HepG2 (cell line): ENCODE data around the gene CD274. TPM values are rescaled to one million over a fixed set of nuclear protein-coding genes. Genes with fewer than 3 reads are reported as not detected.

Experiments used
- ATAC-seq: fragments of 200-7000 bp; cut with Tn5 transposase; 3 replicates; pipeline ENCODE4 v1.9.1; 2020; ENCODE audit warnings: mild to moderate bottlenecking, moderate library complexity
- BruUV-seq: library from RNA; stranded (reverse); fragments of 400-500 nt; replicated peaks from 2 replicates; lab custom pipeline; 2021; lab: Mats Ljungman, UMichigan
- CTCF ChIA-PET: fragments of 300-600 bp; formaldehyde crosslinking; extraction: SDS; loops from one replicate; lab custom pipeline; 2021; ENCODE audit warnings: low total read pairs, inconsistent platforms, low intra/inter-chr PET ratio; lab: Yijun Ruan, JAX
- POLR2A ChIA-PET: fragments of 350-600 bp; sonication (Branson Sonifier 250); formaldehyde crosslinking; loops from one replicate; lab custom pipeline; 2020; ENCODE audit warnings: antibody characterized with exemption, inconsistent platforms; lab: Yijun Ruan, JAX
- DNase-seq: peaks from one replicate; pipeline ENCODE4 v3.0.0-alpha.2; 2015; ENCODE audit warnings: low spot score
- FAIRE-seq: peaks from 3 replicates; lab custom pipeline; 2011; peaks lifted over from hg19 to GRCh38; lab: Jason Lieb, UNC
- H2AFZ ChIP-seq: one replicate; pipeline ENCODE4 v1.6.1; 2011; ENCODE audit warnings: low read length, inconsistent platforms
- H3K27ac ChIP-seq: fragments of 300-600 bp; 3 replicates; pipeline ENCODE4 v1.8.0; 2011; ENCODE audit warnings: mixed run types, mild to moderate bottlenecking, mixed read lengths, low read length, inconsistent platforms; ENCODE audit not compliant: insufficient read depth; ENCODE audit errors: extremely low read length
- H3K27me3 ChIP-seq, 2 experiments: fragments of 200-600 bp in 1 of 2; 2 replicates in 1 of 2; 3 replicates in 1 of 2; pipeline versions ENCODE4 v1.6.0 to v1.8.0; 2011; ENCODE audit warnings: low read length in 2 of 2, mild to moderate bottlenecking in 2 of 2, moderate library complexity in 2 of 2, inconsistent platforms in 1 of 2; ENCODE audit not compliant: insufficient read depth in 2 of 2, control insufficient read depth in 1 of 2
- H3K36me3 ChIP-seq, 2 experiments: fragments of 200-600 bp in 1 of 2; replicated peaks in 1 of 2; 2 replicates in 1 of 2; 3 replicates in 1 of 2; pipeline versions ENCODE4 v1.5.1 to v1.8.0; 2011; ENCODE audit warnings: low read length in 2 of 2, inconsistent platforms in 1 of 2; ENCODE audit not compliant: insufficient read depth in 2 of 2, control insufficient read depth in 1 of 2
- H3K4me1 ChIP-seq: 2 replicates; pipeline ENCODE4 v1.5.1; 2012; ENCODE audit warnings: low read length, inconsistent platforms; ENCODE audit not compliant: insufficient read depth
- H3K4me2 ChIP-seq: 2 replicates; pipeline ENCODE4 v1.6.0; 2011; ENCODE audit warnings: low read depth, low read length, inconsistent platforms
- H3K4me3 ChIP-seq, 3 experiments: fragments of 200-600 bp in 1 of 3; sonication (generic), shearing (Covaris generic) in 1 of 3; replicated peaks in 1 of 3; 2 replicates each; pipeline ENCODE4 v1.5.1; 2011 to 2016; ENCODE audit warnings: low read length in 3 of 3, inconsistent platforms in 2 of 3, low read depth in 2 of 3, mild to moderate bottlenecking in 2 of 3, control low read depth in 1 of 3, mixed read lengths in 1 of 3; ENCODE audit not compliant: insufficient read depth in 1 of 3
- H3K79me2 ChIP-seq: one replicate; pipeline ENCODE4 v1.6.1; 2011; ENCODE audit warnings: low read length, inconsistent platforms; ENCODE audit not compliant: insufficient read depth
- H3K9ac ChIP-seq: 2 replicates; pipeline ENCODE4 v1.6.0; 2011; ENCODE audit warnings: mild to moderate bottlenecking, low read depth, low read length, inconsistent platforms; ENCODE audit not compliant: insufficient read depth
- H3K9me3 ChIP-seq: 2 replicates; pipeline ENCODE4 v1.5.1; 2012; ENCODE audit warnings: mild to moderate bottlenecking, low read length
- H4K20me1 ChIP-seq: 2 replicates; pipeline ENCODE4 v1.6.0; 2011; ENCODE audit warnings: inconsistent platforms, mild to moderate bottlenecking, low read length, moderate library complexity; ENCODE audit not compliant: insufficient read depth
- ADNP ChIP-seq: sonication (generic); formaldehyde crosslinking; IDR thresholded peaks from 2 replicates; pipeline ENCODE4 v1.4.0; 2020; ENCODE audit warnings: missing genetic modification reagents
- DMAP1 ChIP-seq: IDR thresholded peaks from 2 replicates; pipeline ENCODE4 v1.6.1; 2016
- HMG20A ChIP-seq: IDR thresholded peaks from 2 replicates; pipeline ENCODE4 v1.6.1; 2016; ENCODE audit warnings: borderline replicate concordance
- KLF16 ChIP-seq, 2 experiments: sonication (generic) in 1 of 2; formaldehyde crosslinking in 1 of 2; IDR thresholded peaks; 2 replicates each; pipeline versions ENCODE4 v1.6.1 to v1.8.0; 2016 to 2023; ENCODE audit warnings: missing genetic modification reagents in 2 of 2, missing compliant biosample characterization in 1 of 2
- NCOR1 ChIP-seq: fragments of 200-600 bp; sonication (generic); IDR thresholded peaks from 2 replicates; pipeline ENCODE4 v1.7.0; 2017; ENCODE audit warnings: antibody characterized with exemption, low read length, borderline replicate concordance
- PCBP2 ChIP-seq: fragments of 200-400 bp; formaldehyde crosslinking; optimal IDR thresholded peaks from 2 replicates; pipeline ENCODE3; 2018; ENCODE audit warnings: low read length, low read depth; ENCODE audit not compliant: poor library complexity, severe bottlenecking
- PHB2 ChIP-seq: fragments of 450-650 bp; IDR thresholded peaks from 2 replicates; pipeline ENCODE4 v1.6.1; 2018; ENCODE audit not compliant: partially characterized antibody
- TBX2 ChIP-seq: sonication (generic); formaldehyde crosslinking; IDR thresholded peaks from 2 replicates; pipeline ENCODE4 v1.5.0; 2020; ENCODE audit warnings: missing genetic modification reagents, mild to moderate bottlenecking, borderline replicate concordance
- TBX3 ChIP-seq: fragments of 450-650 bp; IDR thresholded peaks from 2 replicates; pipeline ENCODE4 v1.6.1; 2017; ENCODE audit warnings: antibody characterized with exemption, mild to moderate bottlenecking, inconsistent platforms, borderline replicate concordance
- TEAD3 ChIP-seq: optimal IDR thresholded peaks from 2 replicates; pipeline ENCODE3; 2016; ENCODE audit warnings: borderline replicate concordance
- TERF1 ChIP-seq: sonication (generic); formaldehyde crosslinking; IDR thresholded peaks from 2 replicates; pipeline ENCODE4 v1.8.0; 2022; ENCODE audit warnings: mild to moderate bottlenecking, missing genetic modification reagents, moderate library complexity
- THRA ChIP-seq: sonication (generic); formaldehyde crosslinking; IDR thresholded peaks from 2 replicates; pipeline ENCODE4 v1.4.0; 2020; ENCODE audit warnings: missing genetic modification reagents, borderline replicate concordance
- THYN1 ChIP-seq: sonication (generic); formaldehyde crosslinking; IDR thresholded peaks from 2 replicates; pipeline ENCODE4 v1.8.1; 2023; ENCODE audit warnings: low read depth, mild to moderate bottlenecking, moderate library complexity, missing genetic modification reagents, borderline replicate concordance
- YY1 ChIP-seq: IDR thresholded peaks from 2 replicates; pipeline ENCODE4 v1.6.1; 2011; ENCODE audit warnings: low read length, low read depth, moderate library complexity, mild to moderate bottlenecking; ENCODE audit not compliant: insufficient read depth, insufficient replicate concordance
- ZBTB26 ChIP-seq: IDR thresholded peaks from 2 replicates; pipeline ENCODE4 v1.6.1; 2016; ENCODE audit warnings: missing compliant biosample characterization, missing genetic modification reagents, borderline replicate concordance
- ZFP62 ChIP-seq: sonication (generic); formaldehyde crosslinking; IDR thresholded peaks from 2 replicates; pipeline ENCODE4 v1.4.0; 2020; ENCODE audit warnings: missing genetic modification reagents
- ZMYM2 ChIP-seq: sonication (generic); formaldehyde crosslinking; IDR thresholded peaks from 2 replicates; pipeline ENCODE4 v1.8.0; 2022; ENCODE audit warnings: mild to moderate bottlenecking, missing genetic modification reagents
- ZNF138 ChIP-seq: sonication (generic); formaldehyde crosslinking; IDR thresholded peaks from 2 replicates; pipeline ENCODE4 v1.5.0; 2020; ENCODE audit warnings: mild to moderate bottlenecking, low read depth, missing genetic modification reagents
- ZNF383 ChIP-seq: sonication (generic); formaldehyde crosslinking; IDR thresholded peaks from 2 replicates; pipeline ENCODE4 v1.4.0; 2020; ENCODE audit warnings: missing genetic modification reagents, mild to moderate bottlenecking, borderline replicate concordance
- ZNF775 ChIP-seq: sonication (generic); formaldehyde crosslinking; IDR thresholded peaks from 2 replicates; pipeline ENCODE4 v1.4.0; 2020; ENCODE audit warnings: missing genetic modification reagents, mild to moderate bottlenecking, moderate library complexity, borderline replicate concordance
- ZSCAN21 ChIP-seq: sonication (generic); formaldehyde crosslinking; IDR thresholded peaks from 2 replicates; pipeline ENCODE4 v1.8.0; 2022; ENCODE audit warnings: mild to moderate bottlenecking, missing genetic modification reagents, moderate library complexity, borderline replicate concordance
- WGBS: methylation state at CpG from one replicate; pipeline ENCODE4 v1.1.6; 2017; ENCODE audit warnings: low lambda C conversion rate; 5-methylcytosine and 5-hydroxymethylcytosine counted together
- in situ Hi-C: cut with HindIII; loops from 2 replicates; pipeline ENCODE4 v1.10.0; 2017; ENCODE audit warnings: low pct_unique_long_range_greater_than_20kb; ENCODE audit not compliant: extremely low pct_ligation_motif_present
- intact Hi-C: fragments of 100-400 bp; cut with micrococcal nuclease; formaldehyde crosslinking; loops from one replicate; pipeline ENCODE4 v1.10.0; 2022; ENCODE audit not compliant: unreplicated experiment
- polyA plus RNA-seq, 8 experiments: library from polyadenylated mRNA; depleted of rRNA in 3 of 8; stranded (reverse) in 7 of 8; unstranded in 1 of 8; fragments of >200 nt; fragmentation: Illumina TruSeq in 4 of 8; extraction: Trizol in 4 of 8; gene quantifications; 2 replicates each; pipeline versions ENCODE4 v1.2.1 to v1.2.3, GENCODE V29; 2011 to 2016; ENCODE audit warnings: low read depth in 4 of 8, missing spikeins in 1 of 8, mixed read lengths in 1 of 8; ENCODE audit not compliant: insufficient read depth in 1 of 8
- total RNA-seq, 5 experiments: library from RNA; depleted of rRNA; stranded (reverse); fragments of >200 nt; fragmentation: Illumina TruSeq; extraction: Trizol; gene quantifications; 2 replicates each; pipeline ENCODE4 v1.2.3, GENCODE V29; 2016; ENCODE audit warnings: low read depth in 1 of 5

CD274 gene
- total and polyA plus RNA-seq, 2 of the 13 experiments (the other 11 are each of a cell fraction or from before 2014, with no cell fraction given) = 0.17 to 0.49 TPM

- no peak for TF ChIP-seq TBX2 (CRISPR knock-in tag)
- TF ChIP-seq THYN1 (CRISPR knock-in tag) = no peak
- TF ChIP-seq ZNF383 (CRISPR knock-in tag) = no peak
- no peak for TF ChIP-seq TERF1 (CRISPR knock-in tag)
- no peak for TF ChIP-seq ZNF138 (CRISPR knock-in tag)
- no peak for TF ChIP-seq ZSCAN21
- no peak for TF ChIP-seq NCOR1
- no peak for TF ChIP-seq DMAP1
Measured at GRCh38 chr9:5445886-5446285, 4.5 kb upstream of the CD274 start (continued).

- 16% methylated on average over 3 of the region's 3 CpGs for WGBS
- Histone ChIP-seq H2AFZ (no peak overlapping the region), H3K27ac (no peak overlapping the region), H4K20me1 (no peaks in the 10 kb centered on the region), H3K9me3 (no peaks in the 10 kb centered on the region), H3K27me3 (peaks cover 0 to 4% of the 10 kb centered on the region in 2 experiments; a peak in 1 of 5 replicates), H3K9ac (no peak overlapping the region), H3K79me2 (no peaks in the 10 kb centered on the region), H3K36me3 (no peaks in the 10 kb centered on the region), H3K4me2 (no peak overlapping the region), H3K4me3 (no peak overlapping the region), H3K4me1 (peaks cover 8% of the 10 kb centered on the region)
- intact Hi-C loops = no loop called here
- FAIRE-seq (no peak), DNase-seq (no peak), ATAC-seq (no peak)
- in situ Hi-C loops = loop anchor here (10.0 to 25.0 kb wide), 3 partner anchors 148 to 684 kb away; partner anchors contain the start of gene JAK2
- ChIA-PET CTCF (no interaction called here), POLR2A (no interaction called here)
- no TSS peak for BruUV-seq
- TF ChIP-seq ZFP62 (CRISPR knock-in tag) (no peak), PHB2 (no peak), ZNF775 (CRISPR knock-in tag) (no peak), HMG20A (CRISPR knock-in tag) (no peak), ZBTB26 (no peak), ZMYM2 (no peak), THRA (CRISPR knock-in tag) (no peak), TBX3 (no peak), YY1 (no peak), ADNP (CRISPR knock-in tag) (no peak), PCBP2 (no peak), KLF16 (CRISPR knock-in tag; IDR thresholded peaks at IDR 0.05) (no peak), TEAD3 (CRISPR knock-in tag) (no peak)
Measured at GRCh38 chr9:5446451-5447236, 3.7 kb upstream of the CD274 start.
